GM12891 (cell line): ENCODE data around the gene TRIM33.

Experiments
- POLR2A ChIP-seq: IDR thresholded peaks from 2 replicates; pipeline ENCODE4 v1.6.1; 2011; ENCODE audit warnings: low read depth, low read length, control low read depth
- POLR2AphosphoS5 ChIP-seq: IDR thresholded peaks from 2 replicates; pipeline ENCODE4 v1.6.1; 2011; ENCODE audit warnings: low read depth, low read length, control low read depth
- SPI1 ChIP-seq: IDR thresholded peaks from 2 replicates; pipeline ENCODE4 v1.6.1; 2011; ENCODE audit warnings: low read depth, low read length, control low read depth
- TAF1 ChIP-seq: IDR thresholded peaks from 2 replicates; pipeline ENCODE4 v1.6.1; 2011; ENCODE audit warnings: low read depth, low read length, control low read depth

DNA sequence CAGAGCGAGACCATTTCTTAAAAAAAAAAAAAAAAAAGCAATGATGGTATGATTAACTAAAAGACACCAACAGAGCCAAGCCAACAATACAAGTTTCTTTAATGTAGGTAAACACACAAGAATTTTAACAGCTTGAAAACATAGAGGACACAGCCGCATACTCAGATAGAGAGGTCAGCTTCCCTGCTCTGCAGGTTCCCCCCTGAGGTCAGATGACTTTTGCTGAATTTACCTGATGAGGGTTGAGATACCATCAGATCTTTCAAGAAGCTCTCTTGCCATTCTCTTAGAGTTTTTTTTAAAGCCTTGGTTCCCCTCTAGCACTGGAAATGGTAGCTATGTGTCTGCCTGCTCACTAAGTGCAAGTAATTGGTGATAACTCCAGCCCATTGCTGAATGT is 39.3 kb upstream of the TRIM33 start:
- TF ChIP-seq TAF1 (no peak), POLR2AphosphoS5 (no peak), POLR2A (no peak), SPI1 (no peak)
